ENCODE measurements around the gene GGT5. TPM values are rescaled to one million over a fixed set of nuclear protein-coding genes. Genes with fewer than 3 reads are reported as not detected.

GGT5 gene
- total RNA-seq, 1 experiment from 2014 or later: not detected

- Histone ChIP-seq H3K79me2 (ENCODE audit: low read depth) (no peaks in the 10 kb centered on the region), H3K4me3 (no peak overlapping the region), H3K27me3 (ENCODE audit: insufficient read depth, low read depth) (no peaks in the 10 kb centered on the region), H3K9me3 (ENCODE audit: insufficient read depth, low read depth) (no peaks in the 10 kb centered on the region), H2AFZ (no peak overlapping the region), H3K9me2 (ENCODE audit: insufficient read depth) (no peaks in the 10 kb centered on the region), H3K36me3 (ENCODE audit: low read depth) (no peaks in the 10 kb centered on the region), H3F3A (ENCODE audit: insufficient read depth, low read depth) (no peaks in the 10 kb centered on the region), H4K20me1 (ENCODE audit: insufficient read depth) (no peaks in the 10 kb centered on the region), H3K4me2 (no peak overlapping the region), H3K27ac (no peak overlapping the region), H3K4me1 (replicated peaks; ENCODE audit: insufficient read depth) (no peaks in the 10 kb centered on the region; the same call in 1 of the 2 replicates)
- ChIA-PET CTCF (no interaction called here), POLR2A (ENCODE audit: unreplicated experiment) (no interaction called here)
- BruUV-seq (replicated peaks): no TSS peak
- TF ChIP-seq CTCF (conservative IDR thresholded peaks at IDR 0.05) (no peak), EZH2 (IDR thresholded peaks at IDR 0.05; ENCODE audit: low read depth) (no peak)
- no peak for DNase-seq
- intact Hi-C loops (cut with micrococcal nuclease; ENCODE audit: unreplicated experiment): no loop called here
Measured at GRCh38 chr22:24236656-24237055, 8.2 kb downstream of the GGT5 start.

GRCh38 chr22:24235315-24235714, 9.6 kb downstream of the GGT5 start:
- Histone ChIP-seq H3F3A (ENCODE audit: insufficient read depth, low read depth) (no peaks in the 10 kb centered on the region), H3K27ac (no peak overlapping the region), H3K4me1 (replicated peaks; ENCODE audit: insufficient read depth) (no peaks in the 10 kb centered on the region; the same call in 1 of the 2 replicates), H3K9me3 (ENCODE audit: insufficient read depth, low read depth) (no peaks in the 10 kb centered on the region), H3K79me2 (ENCODE audit: low read depth) (no peaks in the 10 kb centered on the region), H3K27me3 (ENCODE audit: insufficient read depth, low read depth) (no peaks in the 10 kb centered on the region), H3K4me3 (no peak overlapping the region), H3K36me3 (ENCODE audit: low read depth) (no peaks in the 10 kb centered on the region), H4K20me1 (ENCODE audit: insufficient read depth) (no peaks in the 10 kb centered on the region), H3K4me2 (no peak overlapping the region), H2AFZ (no peak overlapping the region), H3K9me2 (ENCODE audit: insufficient read depth) (no peaks in the 10 kb centered on the region)
- DNase-seq: no peak
- POLR2A ChIA-PET (ENCODE audit: unreplicated experiment): no interaction called here
- TF ChIP-seq EZH2 (IDR thresholded peaks at IDR 0.05; ENCODE audit: low read depth): no peak
- no TSS peak for BruUV-seq (replicated peaks)
- CTCF ChIA-PET: no interaction called here
- intact Hi-C loops (cut with micrococcal nuclease; ENCODE audit: unreplicated experiment): no loop called here

GRCh38 chr22:24233816-24234215, 11.1 kb downstream of the GGT5 start:
- TF ChIP-seq CTCF (conservative IDR thresholded peaks at IDR 0.05) (no peak), EZH2 (IDR thresholded peaks at IDR 0.05; ENCODE audit: low read depth) (no peak)
- no peak overlapping the region for H3K4me3 ChIP-seq
- no peaks in the 10 kb centered on the region for H3K9me3 ChIP-seq (ENCODE audit: insufficient read depth, low read depth)
- no peaks in the 10 kb centered on the region for H3K79me2 ChIP-seq (ENCODE audit: low read depth)
- no peaks in the 10 kb centered on the region; the same call in 1 of the 2 replicates for H3K4me1 ChIP-seq (replicated peaks; ENCODE audit: insufficient read depth)
- H3K27ac ChIP-seq: no peak overlapping the region
- no peaks in the 10 kb centered on the region for H3K36me3 ChIP-seq (ENCODE audit: low read depth)
- POLR2A ChIA-PET (ENCODE audit: unreplicated experiment): no interaction called here
- no TSS peak for BruUV-seq (replicated peaks)
- no peak for DNase-seq
- no peak overlapping the region for H3K4me2 ChIP-seq
- CTCF ChIA-PET: no interaction called here
- no peaks in the 10 kb centered on the region for H3K27me3 ChIP-seq (ENCODE audit: insufficient read depth, low read depth)
- H4K20me1 ChIP-seq (ENCODE audit: insufficient read depth): no peaks in the 10 kb centered on the region
- H3K9me2 ChIP-seq (ENCODE audit: insufficient read depth): no peaks in the 10 kb centered on the region
- no peaks in the 10 kb centered on the region for H3F3A ChIP-seq (ENCODE audit: insufficient read depth, low read depth)
- no peak overlapping the region for H2AFZ ChIP-seq
- intact Hi-C loops (cut with micrococcal nuclease; ENCODE audit: unreplicated experiment): no loop called here

- H3K36me3 ChIP-seq (ENCODE audit: low read depth): no peaks in the 10 kb centered on the region
- no peak for DNase-seq
- TF ChIP-seq EZH2 (IDR thresholded peaks at IDR 0.05; ENCODE audit: low read depth): no peak
- TF ChIP-seq CTCF (conservative IDR thresholded peaks at IDR 0.05): no peak
- no peak overlapping the region for H3K4me3 ChIP-seq
- BruUV-seq (replicated peaks): no TSS peak
- no peak overlapping the region for H3K4me2 ChIP-seq
- no peaks in the 10 kb centered on the region for H3K9me2 ChIP-seq (ENCODE audit: insufficient read depth)
- ChIA-PET POLR2A (ENCODE audit: unreplicated experiment) (no interaction called here), CTCF (no interaction called here)
- no peaks in the 10 kb centered on the region for H3K9me3 ChIP-seq (ENCODE audit: insufficient read depth, low read depth)
- no peaks in the 10 kb centered on the region for H4K20me1 ChIP-seq (ENCODE audit: insufficient read depth)
- no peak overlapping the region for H3K27ac ChIP-seq
- H2AFZ ChIP-seq: no peak overlapping the region
- intact Hi-C loops (cut with micrococcal nuclease; ENCODE audit: unreplicated experiment): no loop called here
- no peaks in the 10 kb centered on the region for H3K79me2 ChIP-seq (ENCODE audit: low read depth)
- no peaks in the 10 kb centered on the region for H3F3A ChIP-seq (ENCODE audit: insufficient read depth, low read depth)
- no peaks in the 10 kb centered on the region; the same call in 1 of the 2 replicates for H3K4me1 ChIP-seq (replicated peaks; ENCODE audit: insufficient read depth)
- H3K27me3 ChIP-seq (ENCODE audit: insufficient read depth, low read depth): no peaks in the 10 kb centered on the region
Measured at GRCh38 chr22:24233235-24233634, 11.6 kb downstream of the GGT5 start.

Data from PC-9 (cell line).